Right lobe of liver (tissue), 6 donors: Measurements from ENCODE around the gene ZNF678. TPM values are rescaled to one million over a fixed set of nuclear protein-coding genes. Genes with fewer than 3 reads are reported as not detected.

ENCODE experiments used
- ATAC-seq, 4 donors: fragments of 200-7000 bp; cut with Tn5 transposase; one replicate each; pipeline ENCODE4 v1.9.1; 2020; ENCODE audit warnings: mild to moderate bottlenecking in 4 of 4, moderate library complexity in 4 of 4
- DNase-seq, 3 donors: peaks; one replicate each; pipeline ENCODE4 v3.0.0-alpha.2; 2020
- H3K27ac ChIP-seq, 3 donors: fragments of 200-600 bp; one replicate each; pipeline ENCODE4 v1.8.0; 2022
- H3K27me3 ChIP-seq, 2 donors: fragments of 200-600 bp; one replicate each; pipeline ENCODE4 v1.8.0; 2022
- H3K36me3 ChIP-seq, 4 donors: fragments of 200-600 bp; sonication (generic) in 1 of 4; one replicate each; pipeline versions ENCODE4 v1.5.1 to v1.8.0; 2017 to 2022; ENCODE audit warnings: control low read depth in 1 of 4
- H3K4me1 ChIP-seq, 4 donors: fragments of 200-600 bp; sonication (generic) in 1 of 4; one replicate each; pipeline versions ENCODE4 v1.5.1 to v1.8.0; 2017 to 2022; ENCODE audit warnings: control low read depth in 1 of 4
- H3K4me3 ChIP-seq, 3 donors: fragments of 200-600 bp; one replicate each; pipeline ENCODE4 v1.8.0; 2022
- H3K9me3 ChIP-seq, 4 donors: fragments of 200-600 bp; sonication (generic) in 1 of 4; one replicate each; pipeline versions ENCODE4 v1.5.1 to v1.8.0; 2017 to 2022; ENCODE audit warnings: control low read depth in 1 of 4
- POLR2A ChIP-seq: fragments of 450-650 bp; IDR thresholded peaks from one replicate; pipeline ENCODE4 v1.6.1; 2017; ENCODE audit warnings: antibody characterized with exemption, mild to moderate bottlenecking
- WGBS: methylation state at CpG from one replicate; pipeline ENCODE4 v1.1.6; 2018; ENCODE audit warnings: low coverage, low lambda C conversion rate; ENCODE audit not compliant: insufficient coverage; ENCODE audit errors: missing lambda C conversion rate; 5-methylcytosine and 5-hydroxymethylcytosine counted together
- intact Hi-C, 2 donors: fragments of 100-400 bp; cut with DNase I; formaldehyde crosslinking; loops; one replicate each; pipeline versions ENCODE4 v1.11.2 to v1.14.1; 2022
- total RNA-seq, 6 experiments: library from RNA; depleted of rRNA in 2 of 6; stranded (reverse); fragments of >200 nt in 2 of 6; fragmentation: NEBNext Ultra II Directional in 3 of 6; extraction: Animal tissue kit (Norgen Biotek cat#: 25700) in 3 of 6; gene quantifications; one replicate each; pipeline versions ENCODE4 v1.1.0 to v1.2.4, GENCODE V29; 2016 to 2023
- TF ChIP-seq, protein P1 (sequence below), 4 donors: fragments of 200-600 bp in 3 of 4; fragments of 450-650 bp in 1 of 4; IDR thresholded peaks; one replicate each; pipeline versions ENCODE4 v1.5.1 to v1.8.0; 2016 to 2022; ENCODE audit warnings: antibody characterized with exemption in 4 of 4, mild to moderate bottlenecking in 2 of 4
- donor health status: DM: no; HTN: yes; CAD: no.
- donor health status: DM: no; HTN: no; CAD: no.
- donor health status: DM: no; HTN: no; CAD: no.
- donor health status: DM: no; HTN: yes; CAD: no.
- donor health status: DM: no; HTN: yes; CAD: no.

ZNF678 gene
- total RNA-seq, 6 experiments from 2014 or later, result 2.4 to 4.8 (median 3.0) TPM

DNA sequence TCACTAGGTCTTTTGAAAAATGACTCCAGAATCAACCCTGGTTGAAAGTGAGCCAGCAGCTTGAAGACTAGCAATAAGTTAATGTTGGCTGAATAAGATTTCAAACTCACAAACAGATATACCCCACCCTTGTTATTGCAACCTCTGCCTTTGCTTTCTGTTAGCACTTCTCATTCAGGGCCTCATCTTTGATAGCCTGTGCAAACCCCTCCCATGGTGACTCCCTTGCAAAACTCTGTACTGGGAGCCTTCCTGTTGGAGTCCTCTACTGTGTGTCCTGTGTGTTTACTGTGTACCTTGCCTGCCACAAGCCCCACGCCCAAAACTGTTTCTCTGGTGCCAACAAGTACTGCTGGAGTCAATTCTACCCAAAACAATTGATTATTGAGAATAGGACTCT, 50.2 kb downstream of the ZNF678 start:
- ATAC-seq, result no peak
- Histone ChIP-seq H3K9me3 (peaks cover 0 to 8% (median 0%) of the 10 kb centered on the region in 4 donors), H3K36me3 (peaks cover 0 to 2% (median 0%) of the 10 kb centered on the region in 4 donors), H3K4me3 (no peak overlapping the region), H3K27ac (no peak overlapping the region), H3K27me3 (no peaks in the 10 kb centered on the region), H3K4me1 (no peaks in the 10 kb centered on the region)
- DNase-seq, result no peak
- TF ChIP-seq POLR2A, result no peak
- TF ChIP-seq, protein P1, sequence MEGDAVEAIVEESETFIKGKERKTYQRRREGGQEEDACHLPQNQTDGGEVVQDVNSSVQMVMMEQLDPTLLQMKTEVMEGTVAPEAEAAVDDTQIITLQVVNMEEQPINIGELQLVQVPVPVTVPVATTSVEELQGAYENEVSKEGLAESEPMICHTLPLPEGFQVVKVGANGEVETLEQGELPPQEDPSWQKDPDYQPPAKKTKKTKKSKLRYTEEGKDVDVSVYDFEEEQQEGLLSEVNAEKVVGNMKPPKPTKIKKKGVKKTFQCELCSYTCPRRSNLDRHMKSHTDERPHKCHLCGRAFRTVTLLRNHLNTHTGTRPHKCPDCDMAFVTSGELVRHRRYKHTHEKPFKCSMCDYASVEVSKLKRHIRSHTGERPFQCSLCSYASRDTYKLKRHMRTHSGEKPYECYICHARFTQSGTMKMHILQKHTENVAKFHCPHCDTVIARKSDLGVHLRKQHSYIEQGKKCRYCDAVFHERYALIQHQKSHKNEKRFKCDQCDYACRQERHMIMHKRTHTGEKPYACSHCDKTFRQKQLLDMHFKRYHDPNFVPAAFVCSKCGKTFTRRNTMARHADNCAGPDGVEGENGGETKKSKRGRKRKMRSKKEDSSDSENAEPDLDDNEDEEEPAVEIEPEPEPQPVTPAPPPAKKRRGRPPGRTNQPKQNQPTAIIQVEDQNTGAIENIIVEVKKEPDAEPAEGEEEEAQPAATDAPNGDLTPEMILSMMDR (IDR thresholded peaks at IDR 0.05), result no peak
- 100% methylated on average over 1 of the region's 1 CpG for WGBS
- intact Hi-C loops, result no loop called here

DNA sequence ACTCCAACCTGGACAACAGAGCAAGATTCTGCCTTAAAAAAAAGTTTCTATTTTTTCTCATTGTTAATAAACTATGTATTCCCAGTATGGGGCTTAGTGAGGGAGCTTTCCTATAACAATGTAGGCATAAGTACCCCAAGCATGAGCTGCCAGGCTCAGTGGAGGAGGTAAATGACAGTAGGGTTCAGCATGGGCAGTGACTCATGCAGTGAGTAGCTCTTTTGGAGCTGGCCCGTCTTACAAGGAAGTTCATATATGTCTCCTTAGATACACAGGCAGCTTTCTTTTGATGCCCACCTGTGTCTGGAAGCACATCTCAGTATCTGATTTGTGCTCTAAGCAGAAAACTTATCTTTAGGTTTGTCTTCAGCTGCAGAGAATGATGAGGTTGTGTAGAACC, 57.9 kb downstream of the ZNF678 start:
- intact Hi-C loops, result no loop called here
- H3K36me3 ChIP-seq, result no peaks in the 10 kb centered on the region
- H3K4me3 ChIP-seq, result no peak overlapping the region
- ATAC-seq, result no peak
- WGBS, result no CpG with 5 or more reads among the region's 1 CpG
- DNase-seq, result no peak
- TF ChIP-seq, protein P1 (IDR thresholded peaks at IDR 0.05), result no peak
- TF ChIP-seq POLR2A, result no peak
- H3K27ac ChIP-seq, result no peak overlapping the region
- no peaks in the 10 kb centered on the region for H3K4me1 ChIP-seq
- peaks cover 0 to 10% (median under 1%) of the 10 kb centered on the region in 4 donors for H3K9me3 ChIP-seq
- no peaks in the 10 kb centered on the region for H3K27me3 ChIP-seq

DNA sequence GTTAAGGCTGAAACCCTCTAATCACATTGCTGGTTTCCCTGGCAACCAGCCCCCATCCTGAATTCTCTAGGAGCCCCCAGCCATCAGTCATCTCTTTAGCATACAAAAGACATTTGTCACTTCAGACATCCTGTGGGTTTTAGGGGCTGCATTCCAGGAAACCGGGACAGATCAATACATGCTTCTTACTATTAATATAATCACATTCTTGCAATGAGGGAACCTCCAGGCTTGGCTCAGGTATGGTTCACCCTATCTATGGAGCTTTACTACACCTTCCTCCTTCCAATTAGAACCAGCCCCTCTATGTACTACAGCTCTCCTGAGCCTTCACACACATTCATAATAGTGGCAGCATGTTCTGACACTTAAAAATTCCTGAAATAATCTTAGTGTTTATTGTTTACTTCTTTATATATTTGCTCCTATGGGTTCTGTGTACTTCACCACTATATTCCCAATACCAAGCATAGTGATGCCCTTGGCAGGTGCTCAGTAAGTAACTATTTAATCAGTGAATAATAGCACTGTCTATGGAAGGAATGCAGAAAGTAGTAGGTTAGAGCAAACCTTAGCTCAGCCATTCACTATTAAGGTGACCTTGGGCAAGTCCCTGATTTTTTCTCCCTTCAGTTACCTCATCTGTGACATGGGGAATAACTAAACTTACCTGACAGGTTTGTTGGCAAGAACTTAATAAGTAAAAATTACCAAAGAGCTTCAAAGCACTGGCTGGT, 59.6 kb downstream of the ZNF678 start:
- intact Hi-C loops, result no loop called here
- H3K9me3 ChIP-seq, result peaks cover 0 to 10% (median under 1%) of the 10 kb centered on the region in 4 donors
- WGBS, result 83% methylated on average over 1 of the region's 1 CpG

DNA sequence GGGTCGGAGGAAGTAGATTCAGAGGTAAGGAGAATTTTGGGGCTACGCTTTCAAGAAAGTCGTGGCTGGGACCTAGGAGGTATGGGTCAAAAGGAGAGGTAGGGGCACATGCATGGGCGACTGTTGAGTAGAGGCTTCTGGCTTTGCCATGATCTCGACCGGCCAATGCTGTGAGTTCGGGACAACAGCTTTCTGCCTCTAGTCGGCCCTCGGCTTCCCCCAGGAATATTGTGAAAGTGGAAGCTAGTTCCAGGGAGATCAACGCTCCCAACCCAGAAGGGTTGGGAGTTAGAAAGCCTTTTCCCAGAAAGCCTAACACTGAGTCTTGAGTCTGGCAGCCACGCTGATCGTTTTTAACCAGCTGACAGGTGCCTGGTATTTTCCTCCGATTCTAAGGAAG, 69.0 kb downstream of the ZNF678 start:
- Histone ChIP-seq H3K27ac (no peak overlapping the region), H3K4me3 (no peak overlapping the region), H3K9me3 (peaks cover 0 to 10% (median 3%) of the 10 kb centered on the region in 4 donors), H3K36me3 (no peaks in the 10 kb centered on the region), H3K27me3 (no peaks in the 10 kb centered on the region), H3K4me1 (no peaks in the 10 kb centered on the region)
- ATAC-seq, result no peak
- 88% methylated on average over 9 of the region's 13 CpGs for WGBS
- TF ChIP-seq POLR2A, result no peak
- TF ChIP-seq, protein P1 (IDR thresholded peaks at IDR 0.05), result no peak
- intact Hi-C loops, result no loop called here
- no peak for DNase-seq

More for the DNA sequence above, 59.6 kb downstream of the ZNF678 start:
- Histone ChIP-seq H3K4me1 (no peaks in the 10 kb centered on the region), H3K27ac (no peak overlapping the region), H3K36me3 (no peaks in the 10 kb centered on the region), H3K4me3 (no peak overlapping the region), H3K27me3 (no peaks in the 10 kb centered on the region)
- ATAC-seq (no peak), DNase-seq (no peak)
- TF ChIP-seq POLR2A, result no peak
- TF ChIP-seq, protein P1 (IDR thresholded peaks at IDR 0.05), result no peak
